Neural progenitor cell (in vitro differentiated cells): Measurements from ENCODE around the gene SND1.

Experiments used
- CTCF ChIP-seq: fragments of 200-600 bp; sonication (generic); IDR thresholded peaks from 2 replicates; pipeline ENCODE4 v1.5.1; 2017; ENCODE audit warnings: antibody characterized with exemption, mild to moderate bottlenecking
- EZH2 ChIP-seq: fragments of 200-600 bp; sonication (generic); IDR thresholded peaks from 2 replicates; pipeline ENCODE4 v1.6.1; 2017; ENCODE audit warnings: antibody characterized with exemption, mild to moderate bottlenecking, moderate library complexity
- EZH2phosphoT487 ChIP-seq: fragments of 200-600 bp; sonication (generic); IDR thresholded peaks from 2 replicates; pipeline ENCODE4 v1.6.1; 2017; ENCODE audit warnings: antibody characterized with exemption

- no peak for TF ChIP-seq CTCF
- no peak for TF ChIP-seq EZH2
- TF ChIP-seq EZH2phosphoT487: no peak
Measured at GRCh38 chr7:128129224-128129864, 477.4 kb downstream of the SND1 start.
